Activated CD4-positive, alpha-beta T cell treated with anti-CD3 and anti-CD28 coated beads, Interleukin-2, amount 50 U/mL, for 24 hours (primary cell): ENCODE measurements around the gene UBE2S.

ENCODE experiments used
- DNase-seq, 2 donors: peaks; one replicate each; pipeline ENCODE4 v3.0.0-alpha.2; 2020; ENCODE audit warnings: low read depth in 1 of 2, low spot score in 1 of 2

UBE2S gene

DNA sequence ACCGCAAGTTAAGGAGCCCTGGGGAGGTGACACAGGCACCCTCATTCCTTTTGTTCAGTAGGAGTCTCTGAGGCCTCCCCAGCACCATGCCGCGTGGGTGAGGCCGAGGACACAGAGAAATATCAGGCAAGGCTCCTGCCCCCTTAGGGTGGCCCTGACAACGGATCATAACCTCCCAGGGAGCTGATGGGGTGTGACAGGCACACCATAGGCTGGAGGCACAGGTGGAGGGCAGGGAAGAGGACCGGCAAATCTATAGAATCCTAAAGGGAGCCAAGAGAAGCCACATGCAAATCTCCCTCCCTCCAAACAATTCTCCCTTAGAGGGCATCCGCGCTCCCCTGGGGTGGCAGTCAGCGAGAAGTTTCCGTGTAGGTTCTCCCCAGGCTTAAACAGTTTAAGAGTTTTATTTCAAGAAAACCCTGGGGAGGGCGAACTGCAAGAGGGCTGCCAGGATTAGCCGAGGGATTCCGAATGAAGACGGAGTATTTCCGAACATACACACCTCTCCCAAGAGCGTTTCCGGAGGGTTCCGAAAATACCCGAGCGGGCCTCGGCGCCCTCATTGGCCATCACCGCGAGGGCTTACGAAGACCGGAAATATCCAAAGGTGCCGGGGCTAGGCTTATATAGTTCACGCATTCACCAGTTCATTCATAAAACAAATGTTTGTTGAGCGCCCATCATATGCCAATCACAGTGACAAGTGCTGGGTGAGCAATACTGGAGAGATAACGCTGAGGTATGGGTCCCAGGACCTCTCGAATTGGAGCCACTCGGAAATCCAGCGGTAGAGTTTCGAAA, 22.5 kb downstream of the UBE2S start:
- DNase-seq: peak; percentile 82 to 94

DNA sequence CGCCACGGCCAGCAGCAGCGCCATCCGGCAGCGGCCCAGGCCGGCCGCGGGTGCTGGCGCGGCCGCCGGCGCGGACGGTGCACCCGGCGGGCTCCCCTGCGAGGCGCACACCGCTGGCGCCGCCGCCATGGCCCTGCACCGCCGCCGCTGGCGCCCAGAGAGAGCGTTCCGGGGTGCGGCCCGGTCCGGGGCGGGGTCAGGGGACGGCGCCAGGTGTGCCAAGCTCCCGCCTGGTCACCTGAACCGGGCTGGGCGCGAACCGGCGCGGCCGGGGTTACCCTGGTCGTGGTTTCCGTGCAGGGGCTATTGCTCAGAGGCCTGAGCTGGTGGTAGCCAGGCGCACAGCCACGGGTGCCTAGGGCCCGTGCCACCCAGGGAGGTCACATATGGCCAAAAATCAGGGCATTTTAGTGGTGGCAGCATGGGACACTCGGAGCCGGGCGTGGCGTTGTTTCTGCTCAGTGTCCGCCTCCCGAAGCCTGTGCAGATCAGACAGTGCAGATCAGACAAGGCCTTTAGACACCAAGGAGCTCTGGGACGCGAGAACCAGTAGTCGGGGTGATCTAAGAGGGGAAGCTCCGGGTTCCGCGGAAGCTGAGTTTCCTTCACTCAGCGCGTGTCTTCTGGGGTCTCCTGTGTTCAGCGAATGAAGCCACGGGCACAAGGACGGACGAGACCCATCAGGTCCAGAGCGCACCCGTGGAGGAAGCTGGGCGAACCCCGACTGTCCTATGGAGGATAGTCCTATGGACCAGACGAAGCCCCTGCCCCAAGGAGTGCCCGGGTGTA, 23.3 kb downstream of the UBE2S start, which contains the start of gene TMEM238:
Gene TMEM238 (minus strand): TSS at position 162 of the 789 bp plus-strand sequence. CDS start 33 bp downstream, at position 129.
- DNase-seq: no peak

- DNase-seq: no peak
Measured at GRCh38 chr19:55383279-55384130, 24.1 kb downstream of the UBE2S start.

- no peak for DNase-seq
Measured at GRCh38 chr19:55382522-55383054, 25.0 kb downstream of the UBE2S start.

DNA sequence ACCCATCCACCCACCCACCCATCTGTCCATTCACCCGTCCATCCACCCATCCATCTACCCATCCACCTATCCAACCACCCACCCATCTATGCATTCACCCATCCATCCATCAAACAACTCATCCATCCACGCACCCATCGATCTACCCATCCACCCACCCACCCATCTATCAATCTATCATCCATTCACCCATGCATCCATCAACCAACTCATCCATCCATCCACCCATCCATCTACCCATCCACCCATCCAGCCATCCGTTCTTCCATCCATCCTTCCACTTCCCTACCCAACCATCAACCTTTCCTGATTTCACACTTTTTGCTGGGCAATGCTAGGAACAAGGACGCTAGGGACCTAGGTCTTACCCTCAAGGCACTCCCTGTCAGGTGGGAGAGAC, 25.6 kb downstream of the UBE2S start:
- DNase-seq: no peak

DNA sequence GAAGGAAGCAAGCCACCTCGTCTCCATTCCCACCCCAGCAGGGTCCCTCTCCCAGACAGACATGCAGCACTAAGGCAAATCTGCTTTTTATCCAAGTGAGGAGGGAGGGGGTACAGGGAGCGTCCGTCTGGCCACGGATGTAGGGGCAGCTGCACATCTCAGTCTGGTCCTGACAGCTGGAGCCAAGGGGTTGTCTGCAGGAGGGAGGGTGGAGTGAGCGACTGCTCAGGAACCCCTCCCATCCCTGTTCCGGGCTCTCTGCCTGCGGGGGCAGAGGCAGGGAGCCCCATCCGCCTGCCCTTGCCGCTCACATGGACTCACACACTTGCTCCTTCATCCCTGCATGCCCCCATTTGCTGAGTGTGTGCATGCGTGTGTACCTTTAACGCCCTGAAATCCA, 28.4 kb downstream of the UBE2S start:
- no peak for DNase-seq

- DNase-seq: no peak
Measured at GRCh38 chr19:55377356-55378131, 30.0 kb downstream of the UBE2S start.

DNA sequence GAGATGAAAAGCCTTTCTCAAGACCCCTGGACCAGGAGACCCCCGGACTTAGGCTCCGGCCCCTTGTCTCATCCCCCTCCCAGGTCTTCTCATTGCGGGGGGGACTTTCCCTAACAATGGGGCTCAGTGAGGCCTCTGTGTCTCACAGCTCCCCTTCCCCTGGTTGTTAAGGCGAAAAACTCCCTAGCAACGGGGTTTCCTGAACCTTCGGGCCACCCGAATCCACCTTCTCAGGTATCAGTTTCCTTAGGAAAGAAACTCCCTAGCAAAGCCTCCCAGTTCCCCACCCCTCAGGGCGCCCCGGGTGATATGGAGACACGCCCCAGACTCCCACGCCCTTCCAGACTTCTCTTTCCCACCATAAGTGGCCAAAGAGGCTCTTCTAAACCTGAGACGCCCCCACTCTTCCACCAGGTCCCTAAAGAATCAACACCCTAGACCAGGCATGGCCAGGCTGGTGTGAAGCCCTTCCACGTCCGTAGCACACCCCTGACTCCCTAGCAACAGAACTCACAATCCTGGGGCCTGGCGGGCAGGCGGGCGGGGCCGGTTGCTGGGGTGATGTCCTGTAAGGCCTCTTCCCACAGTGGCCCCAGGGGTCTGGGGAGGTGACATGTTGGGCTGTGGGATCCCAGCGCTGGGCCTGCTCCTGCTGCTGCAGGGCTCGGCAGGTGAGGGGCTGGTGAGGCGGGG, 31.2 kb downstream of the UBE2S start, which contains the start of gene TMEM190:
Gene TMEM190 (plus strand): TSS at position 586 of the 693 bp plus-strand sequence. CDS start 28 bp downstream, at position 614.
- no peak for DNase-seq

DNA sequence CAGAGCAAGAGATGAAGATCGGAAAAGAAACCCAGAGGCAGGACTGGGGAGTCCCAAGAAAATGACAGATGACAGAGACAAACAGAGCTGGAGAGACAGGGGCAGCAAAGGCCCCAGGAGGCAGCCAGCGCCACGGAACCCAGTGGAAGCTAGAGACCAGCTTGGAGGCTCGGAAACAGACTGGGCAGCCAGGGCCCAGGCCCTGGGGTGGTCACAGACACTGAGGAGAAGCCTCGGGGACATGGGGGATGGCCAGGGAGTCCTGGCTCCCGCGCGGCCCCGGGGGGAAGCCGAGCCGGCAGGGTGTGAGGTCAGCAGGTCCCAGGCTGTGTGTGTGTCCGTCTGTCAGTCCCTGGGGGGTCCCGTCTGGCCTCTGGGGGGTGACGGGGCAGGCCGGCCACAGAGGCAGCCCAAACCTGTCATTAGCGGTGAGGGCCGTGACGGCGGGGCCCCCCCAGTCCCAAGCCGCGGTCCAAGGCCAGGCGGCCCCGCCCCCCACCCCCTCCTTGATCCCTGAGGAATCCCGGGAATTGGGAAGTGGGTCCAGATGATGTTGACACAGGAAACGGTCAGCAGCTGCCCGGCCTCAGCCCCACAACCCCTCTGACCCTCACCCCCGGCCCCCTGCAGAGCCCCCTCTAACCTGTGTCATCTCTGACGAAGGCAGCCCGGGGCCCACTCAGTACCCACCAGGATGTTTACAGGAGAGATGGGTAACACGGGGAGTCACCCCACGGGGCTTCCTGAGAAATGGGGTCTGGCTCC, 33.4 kb downstream of the UBE2S start:
- no peak for DNase-seq

GRCh38 chr19:55373306-55373992, 34.1 kb downstream of the UBE2S start:
- DNase-seq: no peak

DNA sequence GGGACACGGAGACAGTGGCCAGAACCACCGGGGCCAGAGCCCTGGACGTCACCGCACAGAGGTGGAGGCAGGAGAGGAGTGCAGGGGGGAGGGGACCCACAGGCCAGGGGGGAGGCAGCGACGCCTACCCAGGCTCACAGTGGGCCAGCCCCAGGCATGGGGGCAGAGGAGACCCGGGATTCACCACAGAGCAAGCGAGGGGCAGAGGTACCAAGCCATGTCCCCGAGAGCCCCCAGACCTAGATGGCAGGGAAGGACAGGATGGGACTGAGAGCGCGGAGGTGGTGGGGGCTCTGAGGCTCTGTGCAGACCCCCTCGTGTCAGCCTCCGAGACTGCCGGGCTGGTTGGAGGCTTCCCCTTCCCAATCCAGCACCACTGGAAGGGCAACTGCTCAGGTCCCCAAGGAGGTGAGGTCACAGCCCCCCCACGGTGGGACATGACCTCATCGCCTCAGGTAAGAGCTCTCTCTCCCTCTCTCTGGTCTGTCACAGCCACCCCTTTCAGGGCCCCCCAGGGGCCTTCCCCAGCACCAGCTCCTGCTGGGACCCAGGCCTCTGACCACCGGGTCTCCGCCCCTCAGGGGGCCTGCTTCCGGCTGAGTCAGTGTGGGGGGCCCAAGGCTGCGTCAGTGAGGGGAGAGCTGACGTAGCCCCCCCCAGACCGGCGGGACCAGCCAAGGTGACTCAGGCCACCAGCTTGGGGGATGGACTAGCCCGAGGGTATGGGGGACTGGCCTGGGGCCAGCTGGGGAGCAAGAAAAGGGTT, 35.1 kb downstream of the UBE2S start:
- no peak for DNase-seq

DNA sequence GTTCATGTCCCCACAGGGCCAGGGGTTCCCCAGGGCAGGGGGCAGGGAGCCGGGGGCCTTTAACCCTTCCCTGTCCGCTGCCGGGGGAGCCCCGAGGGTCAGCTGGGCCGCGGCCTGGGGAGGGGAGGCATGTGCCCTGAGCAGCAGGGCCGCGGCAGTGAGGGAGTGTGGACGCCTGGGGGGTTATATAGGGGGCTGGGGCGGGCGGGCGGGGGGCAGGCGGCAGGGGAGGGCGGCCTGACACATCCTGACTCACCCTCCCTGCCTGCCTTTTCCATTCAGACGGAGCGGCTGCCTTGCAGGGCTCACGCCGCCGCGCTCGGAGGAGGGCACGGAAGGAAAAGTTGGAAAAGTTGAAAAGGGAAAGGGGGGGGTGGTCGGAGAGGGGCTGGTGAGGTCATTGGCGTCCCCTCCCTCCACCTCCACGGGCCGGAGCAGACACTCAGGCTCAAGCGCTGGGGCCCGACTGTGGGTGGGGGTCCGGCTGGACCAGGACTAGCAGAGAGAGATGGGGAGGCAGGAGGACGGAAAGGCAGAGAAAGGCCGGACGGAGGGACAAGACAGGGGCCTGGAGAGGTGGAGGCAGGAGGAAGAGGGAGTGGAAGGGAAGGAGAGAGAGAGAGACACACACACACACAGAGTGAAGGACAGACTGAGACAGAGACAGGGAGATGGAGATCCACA, 37.1 kb downstream of the UBE2S start, which contains the start of gene IL11:
Gene IL11 (minus strand): TSS at position 159 of the 684 bp plus-strand sequence. CDS start 153 bp downstream, at position 6.
- no peak for DNase-seq

- no peak for DNase-seq
Measured at GRCh38 chr19:55369653-55370304, 37.8 kb downstream of the UBE2S start.

DNA sequence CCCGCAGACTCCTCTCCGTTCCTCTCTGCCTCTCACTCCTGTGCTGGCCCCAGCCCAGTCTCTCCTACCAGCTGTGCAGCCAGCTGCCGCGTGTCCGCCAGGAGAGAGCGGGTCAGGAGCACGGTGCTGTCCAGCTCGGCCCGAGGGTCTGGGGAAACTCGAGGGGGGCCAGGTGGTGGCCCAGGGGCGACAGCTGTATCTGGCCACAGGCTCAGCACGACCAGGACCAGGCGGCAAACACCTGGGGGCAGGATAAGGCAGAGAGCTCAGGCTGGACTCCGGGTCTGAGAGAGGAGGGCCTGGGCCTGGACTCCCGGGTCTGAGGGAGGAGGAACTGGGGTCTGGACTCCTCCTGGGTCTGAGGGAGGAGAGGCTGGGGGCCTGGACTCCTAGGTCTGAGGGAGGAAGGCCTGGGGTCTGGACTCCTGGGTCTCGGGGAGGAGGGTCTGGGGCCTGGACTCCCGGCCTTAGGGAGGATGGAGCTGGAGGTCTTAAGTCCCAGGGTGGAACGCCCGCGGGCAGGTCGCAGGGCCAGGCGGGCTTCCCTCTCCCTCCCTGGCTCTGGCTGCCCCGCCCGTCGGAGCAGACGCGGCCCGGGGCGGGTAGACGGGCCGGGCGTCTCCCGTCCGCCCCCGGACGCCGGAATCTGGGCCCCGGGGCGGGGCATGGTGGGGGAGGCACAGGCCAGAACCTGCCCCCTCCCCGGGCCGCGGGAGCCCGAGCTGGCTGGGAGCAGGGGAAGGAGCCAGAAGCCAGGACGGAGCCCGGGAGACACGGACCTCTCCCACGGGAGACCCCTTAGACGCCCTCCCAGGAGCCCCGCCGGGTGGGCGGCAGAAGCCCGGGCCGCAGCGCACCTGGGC, 38.7 kb downstream of the UBE2S start:
- DNase-seq: no peak

DNA sequence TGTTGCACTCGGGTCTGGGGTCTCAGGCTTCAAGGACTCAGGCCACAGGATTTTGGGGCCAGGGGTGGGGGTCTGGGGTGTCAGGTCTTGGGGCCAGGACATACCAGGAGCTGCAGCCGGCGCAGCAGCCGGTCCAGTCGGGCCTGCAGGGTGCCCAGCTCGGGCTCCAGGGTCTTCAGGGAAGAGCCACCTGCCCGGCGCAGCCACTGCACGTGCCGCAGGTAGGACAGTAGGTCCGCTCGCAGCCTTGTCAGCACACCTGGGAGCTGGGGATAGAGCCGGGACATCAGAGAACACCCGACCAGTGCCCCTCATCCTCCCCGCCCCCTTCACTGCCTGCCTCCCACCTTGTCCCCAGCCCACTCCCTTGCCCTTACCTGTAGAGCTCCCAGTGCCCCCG, 39.5 kb downstream of the UBE2S start:
- no peak for DNase-seq
